Fibroblast of skin of back (primary cell): Measurements from ENCODE around the gene KRTAP1-3. TPM values are rescaled to one million over a fixed set of nuclear protein-coding genes. Genes with fewer than 3 reads are reported as not detected.
"Not testable (repeated sequence)": the region's sequence is repeated elsewhere in the genome, so short reads cannot be mapped to it uniquely, and the experiment has no call there.

Experiments used
- DNase-seq: peaks from one replicate; pipeline ENCODE4 v3.0.0-alpha.2; 2013
- polyA plus RNA-seq, 2 experiments: library from polyadenylated mRNA; unstranded; fragments of 120-200 nt; gene quantifications; one replicate each; pipeline ENCODE4 v1.2.1, GENCODE V29; 2013; ENCODE audit not compliant: insufficient read length in 2 of 2

The KRTAP1-3 gene, protein sequence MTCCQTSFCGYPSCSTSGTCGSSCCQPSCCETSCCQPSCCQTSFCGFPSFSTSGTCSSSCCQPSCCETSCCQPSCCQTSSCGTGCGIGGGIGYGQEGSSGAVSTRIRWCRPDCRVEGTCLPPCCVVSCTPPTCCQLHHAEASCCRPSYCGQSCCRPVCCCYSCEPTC
- not detected for polyA plus RNA-seq (2013, experiment 1 of 2; ENCODE audit: insufficient read length)
- not detected for polyA plus RNA-seq (2013, experiment 2 of 2; ENCODE audit: insufficient read length)

DNA sequence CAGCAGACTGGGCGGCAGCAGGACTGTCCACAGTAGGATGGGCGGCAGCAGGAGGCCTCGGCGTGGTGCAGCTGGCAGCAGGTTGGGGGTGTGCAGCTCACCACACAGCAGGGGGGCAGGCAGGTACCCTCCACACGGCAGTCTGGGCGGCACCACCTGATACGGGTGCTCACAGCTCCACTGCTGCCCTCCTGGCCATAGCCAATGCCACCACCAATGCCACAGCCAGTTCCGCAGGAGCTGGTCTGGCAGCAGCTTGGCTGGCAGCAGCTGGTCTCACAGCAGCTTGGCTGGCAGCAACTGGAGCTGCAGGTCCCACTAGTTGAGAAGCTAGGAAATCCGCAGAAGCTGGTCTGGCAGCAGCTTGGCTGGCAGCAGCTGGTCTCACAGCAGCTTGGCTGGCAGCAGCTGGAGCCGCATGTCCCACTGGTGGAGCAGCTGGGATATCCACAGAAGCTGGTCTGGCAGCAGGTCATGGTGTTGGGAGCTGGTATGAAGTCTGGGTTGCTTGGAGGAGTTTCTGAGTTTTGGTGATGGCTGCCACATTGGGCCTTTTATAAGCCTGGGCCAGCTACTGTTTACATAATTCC is at the start of gene KRTAP1-3:
Gene KRTAP1-3 (minus strand): TSS at position 529 of the 590 bp plus-strand sequence. CDS start 53 bp downstream, at position 476.
- DNase-seq: not testable (repeated sequence)

DNA sequence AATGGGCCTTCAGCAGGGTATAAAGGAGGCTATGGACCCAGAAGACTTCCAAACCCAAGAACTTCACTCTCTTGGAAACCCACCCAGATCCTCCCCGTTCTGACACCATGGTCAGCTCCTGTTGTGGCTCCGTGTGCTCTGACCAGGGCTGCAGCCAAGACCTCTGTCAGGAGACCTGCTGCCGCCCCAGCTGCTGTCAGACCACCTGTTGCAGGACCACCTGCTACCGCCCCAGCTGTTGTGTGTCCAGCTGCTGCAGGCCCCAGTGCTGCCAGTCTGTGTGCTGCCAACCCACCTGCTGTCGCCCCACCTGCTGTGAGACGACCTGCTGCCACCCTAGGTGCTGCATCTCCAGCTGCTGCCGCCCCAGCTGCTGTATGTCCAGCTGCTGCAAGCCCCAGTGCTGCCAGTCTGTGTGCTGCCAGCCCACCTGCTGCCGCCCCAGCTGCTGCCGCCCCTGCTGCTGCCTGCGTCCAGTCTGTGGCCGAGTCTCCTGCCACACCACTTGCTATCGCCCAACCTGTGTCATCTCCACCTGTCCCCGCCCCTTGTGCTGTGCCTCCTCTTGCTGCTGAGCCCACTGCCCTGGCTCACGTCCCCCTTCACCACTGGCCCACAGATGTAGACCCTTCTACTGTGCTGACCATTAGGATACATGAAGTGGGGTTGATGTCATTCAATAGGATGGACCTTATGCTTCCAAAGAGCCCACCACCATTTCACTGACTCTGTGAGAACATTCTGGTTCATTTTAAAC is 49.6 kb upstream of the KRTAP1-3 start, which contains the start of gene KRTAP4-7:
Gene KRTAP4-7 (plus strand): TSS at position 51 of the 757 bp plus-strand sequence. CDS start 57 bp downstream, at position 108.
- not testable (repeated sequence) for DNase-seq

DNA sequence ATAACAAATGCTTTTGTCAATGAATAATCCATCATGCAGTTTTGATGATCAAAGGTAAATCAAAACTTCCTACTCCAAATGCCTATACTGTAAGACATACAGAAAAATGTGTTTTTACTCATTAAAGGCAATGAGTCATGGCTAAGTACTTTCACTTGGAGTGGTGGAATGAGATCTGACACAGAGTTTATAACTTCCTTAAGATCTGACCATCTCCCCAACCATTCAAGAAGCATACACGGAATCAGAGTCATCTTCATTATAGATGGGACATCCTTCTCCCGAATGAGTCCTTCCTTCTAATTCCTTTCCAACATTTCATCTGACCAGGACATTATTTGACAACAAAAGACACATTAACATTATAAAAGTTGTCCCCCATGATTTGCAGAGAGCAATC is 48.8 kb upstream of the KRTAP1-3 start:
- DNase-seq: peak; percentile 86

DNA sequence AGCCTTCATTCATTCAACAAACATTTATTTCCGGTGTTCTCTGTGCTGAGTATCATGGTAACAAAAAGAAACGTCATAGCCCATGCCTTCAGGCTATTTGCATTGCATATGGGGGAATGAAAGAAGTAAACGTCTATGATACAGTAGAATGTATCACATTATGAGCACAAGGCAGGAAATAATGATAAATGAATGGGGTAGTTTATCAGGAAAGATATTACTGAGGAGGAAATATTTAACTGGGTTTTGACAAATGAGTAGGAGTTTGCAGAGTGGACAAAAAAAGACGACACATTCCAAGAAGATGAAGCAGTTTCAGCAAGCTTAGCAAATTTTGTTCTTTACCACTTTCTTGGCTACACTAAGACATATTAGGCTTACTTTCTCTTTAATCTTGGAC is 48.0 kb upstream of the KRTAP1-3 start:
- DNase-seq: no peak

DNA sequence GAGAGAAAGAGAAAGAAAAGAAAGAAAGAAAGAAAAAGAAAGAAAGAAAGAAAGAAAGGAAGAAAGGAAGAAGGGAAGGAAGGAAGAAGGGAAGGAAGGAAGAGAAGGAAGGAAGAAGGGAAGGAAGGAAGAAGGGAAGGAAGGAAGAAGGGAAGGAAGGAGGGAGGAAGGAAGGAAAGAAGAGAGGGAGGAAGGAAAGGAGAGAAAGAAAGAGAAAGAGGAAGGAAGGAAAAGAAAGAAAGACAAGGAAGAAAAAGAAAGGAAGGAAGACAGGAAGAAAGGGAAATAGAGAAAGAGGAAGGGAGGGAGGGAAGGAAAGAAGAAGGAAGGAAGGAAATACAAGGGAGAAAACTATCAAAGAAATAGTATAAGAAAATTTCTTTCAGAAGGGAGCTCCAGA is 42.1 kb upstream of the KRTAP1-3 start:
- DNase-seq: no peak

DNA sequence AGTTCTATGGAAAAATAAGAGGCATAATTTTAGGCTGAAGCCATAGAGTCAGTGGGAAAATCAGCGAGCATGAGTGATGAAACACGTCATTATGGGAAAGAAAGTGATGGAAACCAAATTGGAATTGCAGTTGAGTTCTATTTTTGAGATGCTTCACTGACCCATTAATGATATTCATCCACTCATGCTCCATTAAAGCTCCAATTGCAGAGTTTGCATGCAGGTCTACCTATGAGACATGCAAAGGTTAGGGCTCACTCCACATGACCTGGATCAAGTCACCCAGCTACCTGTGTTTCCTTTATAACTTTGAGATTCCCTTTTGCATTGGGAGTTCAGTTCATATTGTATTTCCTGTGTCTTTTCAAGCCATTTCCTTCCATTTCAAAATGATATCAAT is 39.0 kb upstream of the KRTAP1-3 start:
- no peak for DNase-seq

DNA sequence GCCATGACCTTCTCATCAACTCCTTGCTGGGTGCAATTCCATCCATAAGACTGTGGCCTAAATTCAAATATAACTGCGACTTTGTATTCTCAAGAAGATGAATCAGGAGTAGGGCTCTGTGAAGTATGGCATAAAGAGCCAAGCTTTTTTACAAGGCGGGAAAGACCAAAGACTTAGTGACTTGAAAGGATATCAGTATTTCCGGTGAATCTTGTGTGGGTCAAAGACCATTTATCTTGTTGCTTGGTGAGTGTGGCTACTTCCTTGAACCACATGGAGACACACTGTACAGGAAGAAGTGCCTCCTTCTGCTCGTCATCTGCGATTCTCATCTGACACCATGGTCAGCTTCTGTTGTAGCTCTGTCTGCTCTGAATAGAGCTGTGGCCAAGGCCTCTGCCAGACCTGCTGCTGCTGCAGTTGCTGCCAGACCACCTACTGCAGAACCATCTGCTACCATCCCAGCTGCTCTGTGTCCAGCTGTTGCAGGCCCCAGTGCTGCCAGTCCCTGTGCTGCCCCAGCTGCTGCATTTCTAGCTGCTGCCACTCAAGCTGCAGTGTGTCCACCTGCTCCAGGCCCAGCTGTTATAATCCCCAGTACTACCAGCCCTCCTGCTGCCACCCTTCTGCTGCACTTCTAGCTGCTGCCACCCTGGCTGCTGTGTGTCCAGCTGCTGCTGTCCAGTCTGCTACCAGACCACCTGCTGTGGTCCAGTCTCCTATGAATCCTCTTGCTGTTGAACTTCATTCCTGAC is 37.1 kb upstream of the KRTAP1-3 start:
- DNase-seq: no peak

DNA sequence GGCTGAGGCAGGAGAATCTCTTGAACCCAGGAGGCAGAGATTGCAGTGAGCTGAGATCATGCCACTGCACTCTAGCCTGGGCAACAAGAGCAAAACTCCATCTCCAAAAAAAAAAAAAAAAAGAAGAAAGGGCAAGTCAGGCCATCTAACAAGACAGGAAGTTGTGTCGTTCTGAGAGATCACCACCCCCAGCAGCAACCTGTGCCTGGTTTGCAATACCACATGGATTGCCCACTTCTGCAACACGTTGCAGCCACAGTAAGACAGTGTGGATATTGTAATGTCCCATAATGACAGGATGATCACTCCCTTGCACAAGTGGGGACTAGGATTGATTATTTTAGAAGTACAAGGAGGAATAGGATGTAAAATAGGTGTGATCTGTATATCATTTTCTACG is 34.4 kb upstream of the KRTAP1-3 start:
- DNase-seq: no peak

DNA sequence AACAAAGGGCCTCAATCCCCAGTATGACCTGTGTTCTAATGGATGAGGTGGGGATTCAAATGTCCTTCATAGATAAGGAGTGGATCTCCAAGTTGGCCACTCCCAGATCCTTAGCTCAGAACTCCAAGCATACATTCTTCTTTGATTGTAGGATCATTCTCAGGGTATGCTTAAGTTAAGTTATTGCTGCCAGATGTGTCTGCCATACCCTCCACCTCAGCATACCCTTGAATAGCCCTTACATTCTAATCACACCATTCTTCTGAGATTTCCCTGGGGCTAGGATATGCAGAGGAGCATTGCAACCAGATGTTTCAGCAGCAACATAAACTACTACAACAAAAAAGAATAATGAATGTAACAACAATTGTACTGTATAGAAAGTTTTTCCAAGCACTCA is 32.6 kb upstream of the KRTAP1-3 start:
- peak; percentile 47 for DNase-seq

DNA sequence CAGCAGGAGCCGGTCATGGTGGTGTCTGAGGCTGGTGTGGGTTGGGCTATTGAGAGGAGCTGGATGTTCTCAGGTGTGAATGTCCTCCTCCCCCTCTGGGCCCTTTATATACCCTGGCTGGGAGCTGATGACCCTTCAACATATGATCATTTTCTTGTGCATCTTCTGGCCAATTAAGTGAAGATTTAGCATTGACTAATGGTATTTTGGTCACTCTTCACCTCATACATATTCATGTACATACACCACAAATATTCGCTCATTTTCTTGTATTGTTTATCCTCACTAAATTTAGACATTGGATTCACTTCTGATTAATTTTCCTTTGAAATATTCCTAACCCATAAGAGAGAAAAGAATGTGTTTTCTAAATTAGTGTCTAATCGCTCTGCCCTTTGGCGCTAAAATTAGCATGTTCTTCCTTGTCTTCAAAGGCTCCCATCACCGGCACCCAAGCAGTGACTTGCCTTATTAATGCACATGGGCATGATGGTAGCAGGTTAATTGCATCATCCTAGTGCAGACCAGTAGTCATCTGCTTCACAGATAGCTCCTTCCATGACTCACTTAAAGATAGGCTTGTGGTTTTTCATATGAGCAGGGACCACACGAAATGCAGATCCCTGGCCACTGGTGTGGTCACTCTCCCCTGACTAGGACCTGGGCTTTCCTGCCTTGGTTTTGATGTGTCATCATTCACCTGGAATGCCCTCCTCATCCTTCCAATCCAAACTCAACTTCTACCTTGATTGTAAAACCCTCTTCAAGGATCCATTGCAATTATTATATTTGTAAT is 31.4 kb upstream of the KRTAP1-3 start, which contains the start of gene KRTAP2-4:
Gene KRTAP2-4 (minus strand): TSS at position 51 of the 796 bp plus-strand sequence. CDS start 34 bp downstream, at position 17.
- peak; percentile 91 for DNase-seq

DNA sequence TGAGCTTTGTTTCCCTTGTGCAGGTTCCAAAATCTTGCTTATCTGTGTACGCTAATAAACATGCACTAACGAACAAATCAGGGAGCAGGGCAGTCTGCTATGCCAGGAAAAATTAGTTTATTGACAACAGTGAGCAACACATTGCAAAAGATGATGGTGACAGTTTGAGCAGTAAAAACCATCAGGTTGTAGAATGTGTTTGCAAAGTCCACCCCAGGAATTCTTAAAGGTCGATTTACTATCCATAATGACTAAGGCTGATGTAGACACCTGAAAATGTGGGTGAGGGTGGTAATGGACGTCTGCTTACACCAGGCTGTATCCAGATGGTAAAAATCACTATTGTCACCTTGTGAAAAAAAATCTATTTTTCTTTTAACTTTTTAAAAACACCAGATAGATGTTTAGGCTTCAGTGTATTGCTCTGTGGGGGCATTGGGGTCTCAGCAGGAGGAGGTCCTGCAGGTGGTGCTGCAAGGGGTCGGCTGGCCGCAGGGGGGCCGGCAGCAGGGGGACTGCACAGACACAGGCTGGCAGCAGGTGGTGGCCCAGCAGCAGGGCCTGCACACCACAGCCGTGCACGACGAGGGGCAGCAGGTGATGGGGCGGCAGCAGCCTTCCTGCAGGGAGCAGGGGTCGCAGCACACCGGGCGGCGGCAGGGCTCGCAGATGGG is 30.5 kb upstream of the KRTAP1-3 start:
- DNase-seq: not testable (repeated sequence)

DNA sequence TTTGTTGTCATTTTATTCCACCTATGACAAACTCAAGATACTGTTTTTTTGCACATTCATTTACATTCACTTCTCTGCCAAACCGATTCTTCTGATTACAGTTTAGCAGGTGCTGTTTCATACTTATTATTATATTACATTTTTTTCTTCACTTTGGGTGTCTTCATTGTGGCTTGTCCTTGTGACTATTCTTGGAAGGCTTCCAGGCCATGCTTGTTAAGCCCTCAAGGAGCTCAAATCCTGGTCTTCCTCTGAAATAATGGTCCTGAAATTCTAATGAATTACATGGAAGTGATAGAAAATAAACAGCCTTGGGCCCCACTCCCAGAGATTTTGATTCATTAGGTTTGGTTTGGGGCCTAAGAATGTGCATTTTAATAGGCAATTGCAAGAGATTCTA is 29.6 kb upstream of the KRTAP1-3 start:
- DNase-seq: no peak

DNA sequence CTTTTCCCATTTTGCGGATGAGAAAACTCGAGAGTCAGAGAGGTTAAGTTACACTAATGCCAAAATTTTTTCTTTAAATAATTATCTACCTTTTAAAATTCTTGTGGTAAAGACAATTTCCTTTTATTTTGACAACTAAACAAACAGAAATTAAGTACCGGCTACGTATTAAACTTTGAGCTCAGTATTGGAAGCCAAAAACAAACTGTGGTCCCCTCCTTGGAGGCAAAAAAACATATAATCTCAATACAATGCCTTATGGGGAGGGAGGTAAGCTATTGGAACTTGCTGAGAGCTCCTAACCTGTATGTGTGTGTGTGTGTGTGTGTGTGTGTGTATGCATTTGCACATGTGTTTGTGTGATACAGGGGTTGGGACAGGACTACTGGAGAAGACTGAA is 28.8 kb upstream of the KRTAP1-3 start:
- DNase-seq: no peak

DNA sequence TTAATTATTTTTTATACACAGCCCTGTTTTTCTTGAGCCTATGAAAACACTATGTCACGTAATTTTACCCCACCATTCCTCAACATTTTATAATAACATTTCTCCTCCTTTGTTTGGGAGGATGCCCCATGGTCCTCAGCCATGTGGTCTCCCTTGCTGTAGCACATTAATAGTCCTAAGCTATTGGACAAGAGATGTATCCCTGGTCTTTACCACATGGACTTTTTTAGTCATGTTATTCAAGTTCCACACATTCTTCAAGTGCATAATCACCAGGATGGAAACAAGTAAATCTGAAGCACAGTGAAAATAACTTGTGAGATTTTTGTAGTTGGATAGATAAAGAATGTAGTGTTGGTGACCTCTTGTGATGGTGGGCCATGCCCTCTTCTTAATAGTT is 27.3 kb upstream of the KRTAP1-3 start:
- DNase-seq: peak; percentile 99

DNA sequence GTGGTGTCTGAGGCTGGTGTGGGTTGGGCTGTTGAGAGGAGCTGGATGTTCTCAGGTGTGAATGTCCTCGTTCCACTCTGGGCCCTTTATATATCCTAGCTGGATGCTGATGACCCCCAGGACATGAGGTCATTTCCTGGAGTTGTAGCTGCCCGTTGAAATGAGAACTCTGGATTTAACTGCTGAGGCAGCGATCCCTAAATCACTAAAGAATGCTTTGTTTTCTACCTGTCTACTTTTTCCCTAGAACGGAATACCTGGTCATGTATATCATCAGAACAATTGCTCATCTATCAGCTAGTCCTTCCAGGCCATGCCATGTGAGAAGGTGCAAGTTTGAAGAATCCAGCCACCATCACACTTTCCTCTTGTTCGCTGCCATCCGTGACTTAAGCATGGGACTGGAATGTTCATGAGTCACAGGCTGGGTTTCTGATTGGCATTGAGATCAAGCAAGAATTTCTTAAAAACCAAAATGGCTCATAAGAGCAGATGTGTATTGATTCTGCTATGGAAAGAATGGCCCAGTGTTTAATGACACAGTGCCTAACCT is 25.5 kb upstream of the KRTAP1-3 start, which contains the start of gene KRTAP2-3:
Gene KRTAP2-3 (minus strand): TSS at position 63 of the 553 bp plus-strand sequence. CDS start 64 bp downstream, outside the sequence.
- DNase-seq: peak; percentile 99

DNA sequence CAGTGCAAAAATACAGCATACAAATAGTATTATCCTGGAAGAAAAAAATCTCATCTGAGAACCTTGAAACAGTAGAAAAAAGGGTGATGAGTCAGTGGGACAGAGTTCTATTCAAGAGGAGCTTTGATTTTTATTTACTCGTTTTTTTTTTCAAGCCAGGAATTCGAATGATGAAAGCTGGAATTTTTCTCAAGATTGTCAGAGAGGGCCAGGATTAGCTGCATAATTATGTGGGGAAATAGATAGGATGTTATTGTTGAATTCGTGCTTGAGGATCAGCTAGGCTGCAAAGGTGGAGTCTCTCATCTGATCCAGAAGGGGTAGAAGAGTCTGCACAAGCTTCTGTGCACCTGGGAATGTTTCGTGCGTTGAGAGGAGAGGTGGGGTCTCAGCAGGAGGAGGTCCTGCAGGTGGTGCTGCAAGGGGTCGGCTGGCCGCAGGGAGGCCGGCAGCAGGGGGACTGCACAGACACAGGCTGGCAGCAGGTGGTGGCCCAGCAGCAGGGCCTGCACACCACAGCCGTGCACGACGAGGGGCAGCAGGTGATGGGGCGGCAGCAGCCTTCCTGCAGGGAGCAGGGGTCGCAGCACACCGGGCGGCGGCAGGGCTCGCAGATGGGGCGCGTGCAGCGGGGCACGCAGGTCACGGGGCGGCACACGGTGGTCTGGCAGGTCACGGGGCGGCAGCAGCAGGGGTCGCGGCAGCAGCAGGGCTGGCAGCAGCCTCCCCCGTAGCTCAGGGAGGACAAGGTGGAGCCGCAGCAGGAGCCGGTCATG is 24.8 kb upstream of the KRTAP1-3 start:
- DNase-seq: peak; percentile 97

DNA sequence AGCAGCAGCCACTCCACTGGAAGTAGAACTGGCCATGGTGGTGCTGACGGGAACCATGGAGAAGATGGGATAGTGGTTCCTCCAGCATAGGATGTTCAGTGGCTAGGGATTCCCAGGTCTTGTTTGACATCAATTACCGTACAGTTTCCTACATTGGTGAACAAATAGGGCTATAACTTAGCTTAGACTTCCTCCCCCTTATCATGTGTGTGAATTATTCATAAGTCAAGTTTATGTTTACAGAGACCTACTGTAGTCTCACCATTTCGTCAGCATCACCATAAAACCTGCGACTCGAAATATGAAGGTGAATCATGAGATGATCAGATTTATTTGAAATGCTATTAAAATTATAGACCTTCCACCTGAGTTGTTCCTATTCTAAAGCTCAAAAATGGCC is 24.1 kb upstream of the KRTAP1-3 start:
- no peak for DNase-seq

DNA sequence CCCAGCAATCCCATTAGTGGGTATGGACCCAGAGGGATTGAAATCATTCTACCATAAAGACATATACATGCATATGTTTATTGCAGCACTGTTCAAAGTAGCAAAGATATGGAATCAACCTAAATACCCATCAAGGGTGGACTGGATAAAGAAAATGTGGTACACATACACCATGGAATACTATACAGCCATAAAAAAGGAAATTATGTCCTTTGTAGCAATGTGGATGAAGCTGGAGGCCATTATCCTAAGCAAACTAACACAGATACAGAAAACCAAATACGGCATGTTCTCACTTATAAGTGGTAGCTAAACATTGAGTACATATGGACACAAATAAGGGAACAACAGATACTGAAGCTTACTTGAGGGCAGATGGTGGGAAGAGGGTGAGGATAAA is 22.9 kb upstream of the KRTAP1-3 start:
- no peak for DNase-seq

DNA sequence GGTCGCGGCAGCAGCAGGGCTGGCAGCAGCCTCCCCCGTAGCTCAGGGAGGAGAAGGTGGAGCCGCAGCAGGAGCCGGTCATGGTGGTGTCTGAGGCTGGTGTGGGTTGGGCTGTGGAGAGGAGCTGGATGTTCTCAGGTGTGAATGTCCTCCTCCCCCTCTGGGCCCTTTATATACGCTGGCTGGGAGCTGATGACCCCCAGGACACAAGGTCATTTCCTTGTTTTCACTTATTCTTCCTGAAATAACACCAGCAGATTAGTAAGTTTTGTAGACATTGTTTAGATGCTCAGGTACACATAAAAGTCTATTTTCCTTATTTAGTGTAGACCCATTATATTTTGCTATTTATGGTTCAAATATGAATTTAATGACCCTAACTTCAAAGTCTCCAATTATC is 20.5 kb upstream of the KRTAP1-3 start, which contains the start of gene KRTAP2-2:
Gene KRTAP2-2 (minus strand): TSS at position 101 of the 400 bp plus-strand sequence. CDS start 19 bp downstream, at position 82.
- not testable (repeated sequence) for DNase-seq

DNA sequence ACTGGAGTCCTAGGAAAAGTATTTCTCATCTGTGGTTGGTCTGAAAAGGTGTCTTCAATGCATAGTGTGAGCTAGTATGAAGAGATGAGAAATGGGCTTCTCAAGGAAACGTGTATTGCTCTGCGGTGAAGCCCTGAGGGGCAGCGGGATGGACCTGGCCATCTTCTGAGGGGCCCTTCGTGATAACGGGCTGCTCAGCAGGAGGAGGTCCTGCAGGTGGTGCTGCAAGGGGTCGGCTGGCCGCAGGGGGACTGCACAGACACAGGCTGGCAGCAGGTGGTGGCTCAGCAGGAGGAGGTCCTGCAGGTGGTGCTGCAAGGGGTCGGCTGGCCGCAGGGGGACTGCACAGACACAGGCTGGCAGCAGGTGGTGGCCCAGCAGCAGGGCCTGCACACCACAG is 19.9 kb upstream of the KRTAP1-3 start:
- DNase-seq: not testable (repeated sequence)
